ENCODE results near the gene KIF26B.
A peak's percentile ranks its signal among the peaks of the same experiment; 100 is the strongest.

Gene KIF26B

GRCh38 chr1:245246433-245246832, 91.6 kb downstream of the KIF26B start:
- Histone ChIP-seq H3K9ac (ENCODE audit: low read depth, low read length) (no peak overlapping the region), H3K27ac (ENCODE audit: low read depth, low read length) (no peak overlapping the region), H3K4me1 (ENCODE audit: insufficient read depth, low read length) (no peaks in the 10 kb centered on the region), H3K4me3 (ENCODE audit: low read length) (no peak overlapping the region), H3K27me3 (ENCODE audit: insufficient read depth, low read length) (no peaks in the 10 kb centered on the region), H3K36me3 (ENCODE audit: insufficient read depth, low read length) (no peaks in the 10 kb centered on the region), H3K9me3 (ENCODE audit: insufficient read depth, low read depth, low read length) (0 out of 2 replicates have a peak, but pooled peaks cover 5% of the 10 kb centered on the region)
- 88% methylated on average over 3 of the region's 4 CpGs for WGBS

GRCh38 chr1:245247356-245247755, 92.6 kb downstream of the KIF26B start:
- H3K9me3 ChIP-seq (ENCODE audit: insufficient read depth, low read depth, low read length): 0 out of 2 replicates have a peak, but pooled peaks cover 10% of the 10 kb centered on the region
- no peak overlapping the region for H3K9ac ChIP-seq (ENCODE audit: low read depth, low read length)
- H3K36me3 ChIP-seq (ENCODE audit: insufficient read depth, low read length): no peaks in the 10 kb centered on the region
- no peaks in the 10 kb centered on the region for H3K27me3 ChIP-seq (ENCODE audit: insufficient read depth, low read length)
- no peaks in the 10 kb centered on the region for H3K4me1 ChIP-seq (ENCODE audit: insufficient read depth, low read length)
- 96% methylated on average over 12 of the region's 12 CpGs for WGBS
- H3K4me3 ChIP-seq (ENCODE audit: low read length): no peak overlapping the region
- no peak overlapping the region for H3K27ac ChIP-seq (ENCODE audit: low read depth, low read length)

GRCh38 chr1:245247801-245248200, 93.0 kb downstream of the KIF26B start:
- no peaks in the 10 kb centered on the region for H3K27me3 ChIP-seq (ENCODE audit: insufficient read depth, low read length)
- WGBS: 93% methylated on average over 7 of the region's 7 CpGs
- H3K4me3 ChIP-seq (ENCODE audit: low read length): no peak overlapping the region
- H3K4me1 ChIP-seq (ENCODE audit: insufficient read depth, low read length): no peaks in the 10 kb centered on the region
- no peak overlapping the region for H3K27ac ChIP-seq (ENCODE audit: low read depth, low read length)
- peaks cover 13% of the 10 kb centered on the region; the same call in 1 of the 2 replicates for H3K9me3 ChIP-seq (ENCODE audit: insufficient read depth, low read depth, low read length)
- H3K36me3 ChIP-seq (ENCODE audit: insufficient read depth, low read length): no peaks in the 10 kb centered on the region
- no peak overlapping the region for H3K9ac ChIP-seq (ENCODE audit: low read depth, low read length)

- Histone ChIP-seq H3K36me3 (ENCODE audit: insufficient read depth, low read length) (no peaks in the 10 kb centered on the region), H3K27ac (ENCODE audit: low read depth, low read length) (no peak overlapping the region), H3K9ac (ENCODE audit: low read depth, low read length) (no peak overlapping the region), H3K27me3 (ENCODE audit: insufficient read depth, low read length) (no peaks in the 10 kb centered on the region), H3K4me1 (ENCODE audit: insufficient read depth, low read length) (no peaks in the 10 kb centered on the region), H3K4me3 (ENCODE audit: low read length) (no peak overlapping the region), H3K9me3 (ENCODE audit: insufficient read depth, low read depth, low read length) (peaks cover 13% of the 10 kb centered on the region; the same call in 1 of the 2 replicates)
- WGBS: 95% methylated on average over 18 of the region's 18 CpGs
These were observed 93.5 kb downstream of the KIF26B start for GRCh38 chr1:245248231-245248731.

- Histone ChIP-seq H3K9me3 (ENCODE audit: insufficient read depth, low read depth, low read length) (peaks cover 12% of the 10 kb centered on the region; the same call in 1 of the 2 replicates), H3K4me1 (ENCODE audit: insufficient read depth, low read length) (peaks cover 22% of the 10 kb centered on the region), H3K36me3 (ENCODE audit: insufficient read depth, low read length) (no peaks in the 10 kb centered on the region), H3K27ac (ENCODE audit: low read depth, low read length) (no peak overlapping the region; the same call in 1 of the 2 replicates), H3K27me3 (ENCODE audit: insufficient read depth, low read length) (no peaks in the 10 kb centered on the region), H3K4me3 (ENCODE audit: low read length) (no peak overlapping the region), H3K9ac (ENCODE audit: low read depth, low read length) (no peak overlapping the region)
- WGBS: 92% methylated on average over 3 of the region's 3 CpGs
These were observed 101.0 kb downstream of the KIF26B start for GRCh38 chr1:245255783-245256182.

GRCh38 chr1:245256528-245256927, 101.7 kb downstream of the KIF26B start:
- Histone ChIP-seq H3K27ac (ENCODE audit: low read depth, low read length) (peak overlapping the region; percentile 71; the same call in 1 of the 2 replicates), H3K9ac (ENCODE audit: low read depth, low read length) (no peak overlapping the region), H3K4me1 (ENCODE audit: insufficient read depth, low read length) (peaks cover 22% of the 10 kb centered on the region), H3K36me3 (ENCODE audit: insufficient read depth, low read length) (no peaks in the 10 kb centered on the region), H3K4me3 (ENCODE audit: low read length) (no peak overlapping the region), H3K27me3 (ENCODE audit: insufficient read depth, low read length) (no peaks in the 10 kb centered on the region), H3K9me3 (ENCODE audit: insufficient read depth, low read depth, low read length) (peaks cover 7% of the 10 kb centered on the region; the same call in 1 of the 2 replicates)
- 2% methylated on average over 5 of the region's 6 CpGs for WGBS

GRCh38 chr1:245258271-245258920, 103.6 kb downstream of the KIF26B start:
- Histone ChIP-seq H3K27me3 (ENCODE audit: insufficient read depth, low read length) (no peaks in the 10 kb centered on the region), H3K36me3 (ENCODE audit: insufficient read depth, low read length) (no peaks in the 10 kb centered on the region), H3K4me1 (ENCODE audit: insufficient read depth, low read length) (peaks cover 22% of the 10 kb centered on the region), H3K4me3 (ENCODE audit: low read length) (no peak overlapping the region), H3K9ac (ENCODE audit: low read depth, low read length) (no peak overlapping the region), H3K27ac (ENCODE audit: low read depth, low read length) (no peak overlapping the region), H3K9me3 (ENCODE audit: insufficient read depth, low read depth, low read length) (no peaks in the 10 kb centered on the region)
- 91% methylated on average over 12 of the region's 12 CpGs for WGBS

GRCh38 chr1:245260110-245260882, 105.5 kb downstream of the KIF26B start:
- Histone ChIP-seq H3K9ac (ENCODE audit: low read depth, low read length) (no peak overlapping the region), H3K27me3 (ENCODE audit: insufficient read depth, low read length) (no peaks in the 10 kb centered on the region), H3K27ac (ENCODE audit: low read depth, low read length) (no peak overlapping the region), H3K4me1 (ENCODE audit: insufficient read depth, low read length) (peaks cover 22% of the 10 kb centered on the region), H3K4me3 (ENCODE audit: low read length) (no peak overlapping the region), H3K36me3 (ENCODE audit: insufficient read depth, low read length) (no peaks in the 10 kb centered on the region), H3K9me3 (ENCODE audit: insufficient read depth, low read depth, low read length) (no peaks in the 10 kb centered on the region)
- WGBS: 78% methylated on average over 6 of the region's 6 CpGs

- H3K27me3 ChIP-seq (ENCODE audit: insufficient read depth, low read length): no peaks in the 10 kb centered on the region
- no peak overlapping the region for H3K27ac ChIP-seq (ENCODE audit: low read depth, low read length)
- 94% methylated on average over 5 of the region's 5 CpGs for WGBS
These were observed 106.1 kb downstream of the KIF26B start for GRCh38 chr1:245260883-245261282.

GRCh38 chr1:245261786-245262185, 107.0 kb downstream of the KIF26B start:
- no peak overlapping the region for H3K4me3 ChIP-seq (ENCODE audit: low read length)
- no peak overlapping the region for H3K9ac ChIP-seq (ENCODE audit: low read depth, low read length)
- H3K9me3 ChIP-seq (ENCODE audit: insufficient read depth, low read depth, low read length): no peaks in the 10 kb centered on the region
- peaks cover 8% of the 10 kb centered on the region for H3K4me1 ChIP-seq (ENCODE audit: insufficient read depth, low read length)
- WGBS: 95% methylated on average over 7 of the region's 7 CpGs
- H3K27ac ChIP-seq (ENCODE audit: low read depth, low read length): no peak overlapping the region
- H3K27me3 ChIP-seq (ENCODE audit: insufficient read depth, low read length): no peaks in the 10 kb centered on the region
- H3K36me3 ChIP-seq (ENCODE audit: insufficient read depth, low read length): no peaks in the 10 kb centered on the region

More at GRCh38 chr1:245260883-245261282, 106.1 kb downstream of the KIF26B start:
- no peaks in the 10 kb centered on the region for H3K36me3 ChIP-seq (ENCODE audit: insufficient read depth, low read length)
- H3K4me3 ChIP-seq (ENCODE audit: low read length): no peak overlapping the region
- H3K4me1 ChIP-seq (ENCODE audit: insufficient read depth, low read length): peaks cover 16% of the 10 kb centered on the region
- H3K9ac ChIP-seq (ENCODE audit: low read depth, low read length): no peak overlapping the region
- H3K9me3 ChIP-seq (ENCODE audit: insufficient read depth, low read depth, low read length): no peaks in the 10 kb centered on the region

- Histone ChIP-seq H3K9me3 (ENCODE audit: insufficient read depth, low read depth, low read length) (no peaks in the 10 kb centered on the region), H3K4me1 (ENCODE audit: insufficient read depth, low read length) (no peaks in the 10 kb centered on the region; the same call in 1 of the 2 replicates), H3K27ac (ENCODE audit: low read depth, low read length) (no peak overlapping the region), H3K4me3 (ENCODE audit: low read length) (no peak overlapping the region), H3K36me3 (ENCODE audit: insufficient read depth, low read length) (no peaks in the 10 kb centered on the region), H3K9ac (ENCODE audit: low read depth, low read length) (no peak overlapping the region), H3K27me3 (ENCODE audit: insufficient read depth, low read length) (no peaks in the 10 kb centered on the region)
- 82% methylated on average over 5 of the region's 5 CpGs for WGBS
These were observed 108.8 kb downstream of the KIF26B start for GRCh38 chr1:245263529-245264095.

All from HUES64 (cell line).